HG03097 (cell line): ENCODE data around the gene AVL9.
"Not testable (repeated sequence)": the region's sequence is repeated elsewhere in the genome, so short reads cannot be mapped to it uniquely, and the experiment has no call there.

ENCODE experiments used
- ATAC-seq: cut with Tn5 transposase; IDR thresholded peaks from one replicate; pipeline ENCODE4 v1.9.1; 2021; ENCODE audit not compliant: unreplicated experiment, low FRiP score

AVL9 gene

DNA sequence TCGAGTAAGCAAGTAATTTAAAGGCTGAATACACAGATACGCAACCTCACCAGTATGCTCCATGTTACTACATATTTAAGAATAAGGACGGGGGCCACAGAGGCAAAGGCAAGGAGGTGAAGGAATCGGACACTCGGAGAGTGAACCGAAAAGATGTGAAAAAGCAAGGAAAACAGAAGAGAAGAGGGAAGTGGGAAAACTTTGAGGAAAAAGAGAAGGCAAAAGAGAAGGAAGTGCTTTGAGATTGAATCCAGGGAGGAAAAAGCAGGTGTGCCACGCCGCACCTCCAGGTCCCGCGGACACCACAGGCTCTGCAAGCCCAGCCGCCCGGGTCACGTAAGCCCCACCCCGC is 367 bp upstream of the AVL9 start:
- peak; percentile 2 for ATAC-seq

GRCh38 chr7:32496052-32496813 is 944 bp downstream of the AVL9 start:
- ATAC-seq, result no peak

DNA sequence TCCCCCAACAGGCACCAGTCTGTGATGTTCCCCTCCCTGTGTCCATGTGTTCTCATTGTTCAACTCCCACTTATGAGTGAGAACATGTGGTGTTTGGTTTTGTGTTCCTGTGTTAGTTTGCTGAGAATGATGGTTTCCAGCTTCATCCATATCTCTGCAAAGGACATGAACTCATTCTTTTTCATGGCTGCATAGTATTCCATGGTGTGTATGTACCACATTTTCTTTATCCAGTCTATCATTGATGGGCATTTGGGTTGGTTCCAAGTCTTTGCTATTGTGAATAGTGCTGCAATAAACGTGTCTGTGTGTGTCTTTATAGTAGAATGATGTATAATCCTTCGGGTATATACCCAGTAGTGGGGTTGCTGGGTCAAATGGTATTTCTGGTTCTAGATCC is 4.5 kb downstream of the AVL9 start:
- not testable (repeated sequence) for ATAC-seq

GRCh38 chr7:32500216-32500615 is 4.9 kb downstream of the AVL9 start:
- ATAC-seq, result not testable (repeated sequence)

- peak; percentile 55 for ATAC-seq
These were observed 5.6 kb downstream of the AVL9 start for GRCh38 chr7:32500922-32501341.

DNA sequence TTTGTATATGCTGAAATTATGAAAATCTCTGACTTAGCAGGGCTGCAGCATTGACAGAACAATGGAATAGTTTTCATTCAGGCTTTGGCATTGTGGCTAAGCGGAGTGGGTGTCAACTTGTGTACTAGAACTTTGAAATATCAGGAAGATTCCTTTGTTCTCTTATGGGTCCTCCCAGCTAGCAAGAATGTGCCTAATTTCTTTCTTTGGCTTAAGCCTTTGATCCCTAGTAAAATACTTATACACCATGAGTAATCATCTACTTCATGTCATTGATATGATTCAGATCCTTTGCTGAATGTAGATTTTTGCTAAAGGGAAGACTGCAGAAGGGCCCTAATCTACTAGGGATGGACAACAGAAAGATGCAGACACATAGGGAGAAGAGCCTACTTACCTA is 6.2 kb downstream of the AVL9 start:
- ATAC-seq, result no peak

GRCh38 chr7:32502728-32503127 is 7.4 kb downstream of the AVL9 start:
- ATAC-seq, result no peak

GRCh38 chr7:32506266-32507054 is 11.2 kb downstream of the AVL9 start:
- ATAC-seq, result peak; percentile 77

GRCh38 chr7:32507414-32507813 is 12.1 kb downstream of the AVL9 start:
- ATAC-seq, result no peak

DNA sequence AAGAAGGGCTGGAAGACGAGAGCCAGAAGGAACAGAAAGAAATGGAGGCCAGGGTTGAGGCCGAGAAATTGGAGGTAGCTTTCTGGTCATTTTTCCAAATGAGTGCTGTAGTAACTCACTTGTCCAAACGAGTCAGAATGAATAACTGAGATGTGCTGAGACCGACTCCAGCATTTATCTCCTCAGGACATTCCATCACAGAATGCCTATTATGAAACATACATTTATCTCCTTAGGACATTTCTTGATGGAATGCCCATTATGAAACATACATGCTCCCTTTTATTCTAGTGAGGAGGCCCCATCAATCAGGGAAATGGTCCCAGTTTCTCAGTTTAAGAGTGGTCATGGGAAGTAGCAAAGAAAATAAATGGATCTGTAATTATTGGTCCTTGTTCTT is 16.5 kb downstream of the AVL9 start:
- ATAC-seq, result no peak

DNA sequence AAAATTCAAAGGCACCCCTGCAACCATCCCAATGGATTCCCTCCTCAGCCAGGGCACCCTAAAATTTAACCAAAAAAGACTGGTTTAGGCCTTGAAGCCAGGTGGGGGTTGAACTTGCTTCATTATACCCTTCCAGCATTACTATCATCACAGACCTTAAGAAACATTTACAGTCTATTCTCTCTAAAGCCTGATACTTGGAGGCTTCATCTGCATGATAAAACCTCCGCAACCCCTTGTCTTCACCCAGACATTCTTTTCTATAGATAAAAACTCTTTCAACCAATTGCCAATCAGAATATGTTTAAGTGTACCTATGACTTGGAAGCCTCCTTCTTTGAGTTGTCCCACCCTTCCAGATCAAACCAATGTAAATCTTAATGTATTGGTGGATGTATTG is 17.9 kb downstream of the AVL9 start:
- ATAC-seq, result no peak

DNA sequence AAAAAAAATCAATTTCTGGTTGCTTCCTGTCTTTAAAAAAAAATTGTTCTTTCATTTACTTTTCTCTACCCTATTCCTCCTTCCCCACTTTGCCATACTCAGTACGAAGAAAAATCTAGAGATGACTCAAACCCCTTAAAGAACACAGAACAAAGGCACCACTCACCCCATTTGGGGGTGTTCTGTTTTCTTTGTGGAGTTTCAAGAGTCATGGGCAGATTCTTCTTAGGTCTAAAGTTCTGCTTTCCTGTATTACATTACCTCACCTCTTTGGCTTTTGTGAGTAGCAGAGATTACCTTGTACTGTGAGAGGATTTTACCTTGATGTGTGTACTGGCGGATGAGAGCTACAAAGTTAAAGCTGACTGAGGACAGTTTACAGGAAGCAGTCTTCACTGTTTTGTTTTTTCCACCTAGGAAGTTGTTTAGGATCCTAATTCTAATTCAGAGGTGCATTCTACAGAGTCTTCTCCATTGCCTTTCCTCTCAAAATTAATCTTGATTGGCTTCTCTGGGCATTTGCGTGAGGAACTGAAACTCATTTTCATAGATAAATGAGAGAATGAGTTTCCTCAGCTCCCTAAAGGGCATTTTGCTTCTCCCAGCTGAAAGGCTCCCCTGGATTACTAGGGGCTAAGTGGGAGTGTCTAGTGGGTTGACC is 20.7 kb downstream of the AVL9 start:
- peak; percentile 78 for ATAC-seq

GRCh38 chr7:32516551-32517100 is 21.3 kb downstream of the AVL9 start:
- ATAC-seq, result no peak

DNA sequence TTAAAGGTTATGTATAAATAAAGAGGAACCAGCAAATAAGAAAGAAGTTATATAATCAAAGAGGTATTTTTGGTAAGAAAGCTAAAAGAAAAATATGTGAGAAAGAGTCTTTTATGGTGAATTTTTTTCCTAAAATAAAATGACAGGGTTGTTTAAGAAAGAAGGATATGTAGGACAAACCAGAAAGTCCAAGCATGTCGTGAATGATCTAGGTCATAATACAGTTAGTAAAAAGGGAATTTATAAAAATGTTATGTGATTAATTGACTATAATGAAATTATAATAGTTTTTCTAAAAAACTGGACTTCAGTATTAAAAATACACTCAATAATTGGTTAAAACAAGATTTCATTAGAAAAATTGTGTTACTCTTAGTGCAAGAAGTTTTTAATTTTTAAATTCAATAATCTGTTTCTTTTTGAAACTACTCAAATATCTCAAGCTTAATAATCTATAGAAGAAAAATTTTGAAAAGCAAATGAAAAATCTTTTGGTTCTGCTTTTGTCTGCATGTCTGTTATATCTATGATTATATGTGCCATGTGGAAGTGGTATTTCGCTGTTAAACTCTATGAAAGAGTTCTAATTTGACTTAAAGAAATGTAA is 23.3 kb downstream of the AVL9 start:
- ATAC-seq, result no peak

DNA sequence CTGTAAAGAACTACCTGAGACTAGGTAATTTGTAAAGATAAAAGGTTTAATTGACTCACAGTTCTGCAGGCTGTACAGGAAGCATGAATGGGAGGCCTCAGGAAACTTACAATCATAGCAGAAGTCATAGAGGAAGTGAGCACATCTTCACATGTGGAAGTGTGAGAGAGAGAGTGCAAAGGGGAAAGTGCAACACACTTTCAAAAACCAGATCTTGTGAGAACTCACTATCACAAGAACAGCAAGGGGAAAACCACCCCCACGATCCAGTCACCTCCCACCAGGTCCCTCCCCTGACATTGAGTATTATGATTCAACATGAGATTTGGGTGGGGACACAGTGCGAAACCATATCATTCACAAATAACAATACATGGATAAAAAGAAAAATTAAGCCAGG is 24.5 kb downstream of the AVL9 start:
- ATAC-seq, result no peak

- no peak for ATAC-seq
These were observed 27.6 kb downstream of the AVL9 start for GRCh38 chr7:32522746-32523530.

- no peak for ATAC-seq
These were observed 29.3 kb downstream of the AVL9 start for GRCh38 chr7:32524631-32525030.

DNA sequence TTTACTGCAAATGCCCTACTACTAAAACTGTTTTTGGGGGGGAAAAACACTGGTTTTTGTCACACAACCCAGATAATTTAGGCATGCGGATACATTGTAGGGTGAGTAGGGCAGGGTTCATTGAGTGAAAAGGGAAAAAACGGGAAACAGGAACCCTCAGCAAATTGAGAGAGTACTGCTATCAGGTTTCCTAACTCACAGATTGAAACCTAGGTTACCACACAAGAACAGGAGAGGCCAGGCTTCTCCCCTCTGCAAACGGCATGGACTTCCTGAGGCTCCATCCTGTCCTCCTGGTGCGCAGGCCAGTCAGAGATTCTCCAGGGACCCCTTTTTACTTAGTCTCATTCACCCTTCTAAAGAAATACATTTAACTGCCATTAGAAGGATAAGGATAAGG is 30.6 kb downstream of the AVL9 start:
- ATAC-seq, result no peak

DNA sequence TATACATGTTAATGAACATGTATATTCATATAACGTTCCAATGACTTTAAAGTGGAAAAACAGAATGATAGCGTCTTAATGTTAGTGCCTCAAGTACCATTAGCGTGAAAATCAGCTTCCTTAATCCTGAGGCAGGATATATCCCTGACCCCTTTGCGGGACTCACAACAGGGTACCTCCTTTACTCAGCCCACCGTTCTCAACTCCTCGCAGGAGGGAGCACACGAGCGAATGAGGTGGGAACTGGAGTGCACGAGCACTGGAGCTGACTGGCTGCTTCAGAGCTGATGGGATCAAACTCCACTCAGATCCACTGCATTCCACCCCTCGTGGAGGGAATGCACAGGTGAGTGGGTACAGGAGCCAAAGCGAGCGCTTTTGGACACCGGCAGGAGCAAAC is 36.1 kb downstream of the AVL9 start:
- ATAC-seq, result no peak

DNA sequence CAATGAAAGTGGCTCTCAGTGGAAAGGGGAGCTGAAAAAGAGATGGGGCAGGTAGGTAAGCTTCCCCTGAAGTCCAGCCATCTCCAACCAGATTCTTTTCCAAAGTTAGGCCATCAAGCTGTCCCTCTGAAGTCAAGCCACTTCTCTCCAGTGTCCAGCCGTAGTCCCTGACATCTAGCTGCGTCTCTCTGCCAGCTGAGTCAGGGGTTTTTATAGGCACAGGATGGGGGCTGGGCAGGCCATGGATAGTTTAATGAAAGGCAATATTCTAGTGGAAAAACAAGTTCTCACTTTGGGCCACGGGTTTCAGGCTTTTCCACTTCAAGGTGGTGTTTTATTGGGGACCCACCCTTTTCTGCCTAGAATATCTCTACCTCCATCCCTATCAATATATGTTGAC is 36.8 kb downstream of the AVL9 start:
- no peak for ATAC-seq
